ENCODE measurements around the gene KRTAP10-3. TPM values are rescaled to one million over a fixed set of nuclear protein-coding genes. Genes with fewer than 3 reads are reported as not detected.

The KRTAP10-3 gene
- polyA plus RNA-seq, 1 donor (not counting 4 experiments of a cell fraction or from before 2014, with no cell fraction given), result not detected

DNA sequence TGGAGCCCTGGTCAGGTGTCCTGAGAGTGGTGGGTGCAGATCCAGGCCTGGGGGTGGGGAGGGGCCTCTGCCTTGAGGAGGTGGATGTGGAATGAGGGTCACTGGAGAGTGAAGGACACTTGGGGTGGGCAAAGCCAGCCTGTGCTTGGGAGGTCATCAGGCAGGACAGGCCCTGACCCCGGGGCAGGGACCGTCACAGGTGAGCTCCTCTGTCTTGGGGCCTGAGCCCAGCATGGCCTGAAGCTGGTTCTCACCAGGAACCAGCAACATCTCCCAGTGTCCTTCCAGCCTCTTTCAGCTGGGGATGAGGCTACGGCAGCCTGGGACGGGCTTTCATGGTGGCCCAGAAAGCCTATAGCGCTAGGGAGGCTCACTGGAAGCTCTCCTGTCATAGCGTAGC, 6.5 kb downstream of the KRTAP10-3 start:
- Histone ChIP-seq H3K9me3 (ENCODE audit: control insufficient read depth, low read depth, low read length) (no peaks in the 10 kb centered on the region), H4K20me1 (ENCODE audit: control insufficient read depth, extremely low read depth, insufficient read depth, low read length) (no peaks in the 10 kb centered on the region), H3K4me1 (ENCODE audit: control insufficient read depth, extremely low read depth, insufficient read depth, low read length) (peaks cover 22% of the 10 kb centered on the region), H2AFZ (ENCODE audit: control insufficient read depth, low read length) (no peak overlapping the region), H3K36me3 (ENCODE audit: control insufficient read depth in 2 of 2, extremely low read depth in 1 of 2, insufficient read depth in 2 of 2, low read length in 2 of 2) (no peaks in the 10 kb centered on the region), H3K4me3 (ENCODE audit: control insufficient read depth in 2 of 3, extremely low read depth in 1 of 3, insufficient read depth in 2 of 3, low read depth in 1 of 3, low read length in 3 of 3) (no peak overlapping the region), H3K27me3 (ENCODE audit: control insufficient read depth, extremely low read depth, insufficient read depth, low read length) (peaks cover 4% of the 10 kb centered on the region), H3K79me2 (ENCODE audit: control insufficient read depth, insufficient read depth, low read length) (no peaks in the 10 kb centered on the region), H3K9me1 (ENCODE audit: control insufficient read depth, extremely low read depth, insufficient read depth, low read length) (no peaks in the 10 kb centered on the region), H3K9ac (ENCODE audit: control insufficient read depth, extremely low read depth, insufficient read depth, low read length) (no peak overlapping the region), H3K27ac (ENCODE audit: control insufficient read depth, insufficient read depth, low read length) (no peak overlapping the region), H3K4me2 (ENCODE audit: control insufficient read depth, extremely low read depth, insufficient read depth, low read depth, low read length) (no peak overlapping the region)
- no peak for TF ChIP-seq EZH2 (IDR thresholded peaks at IDR 0.05; ENCODE audit: low read length)
- TF ChIP-seq, protein P1, sequence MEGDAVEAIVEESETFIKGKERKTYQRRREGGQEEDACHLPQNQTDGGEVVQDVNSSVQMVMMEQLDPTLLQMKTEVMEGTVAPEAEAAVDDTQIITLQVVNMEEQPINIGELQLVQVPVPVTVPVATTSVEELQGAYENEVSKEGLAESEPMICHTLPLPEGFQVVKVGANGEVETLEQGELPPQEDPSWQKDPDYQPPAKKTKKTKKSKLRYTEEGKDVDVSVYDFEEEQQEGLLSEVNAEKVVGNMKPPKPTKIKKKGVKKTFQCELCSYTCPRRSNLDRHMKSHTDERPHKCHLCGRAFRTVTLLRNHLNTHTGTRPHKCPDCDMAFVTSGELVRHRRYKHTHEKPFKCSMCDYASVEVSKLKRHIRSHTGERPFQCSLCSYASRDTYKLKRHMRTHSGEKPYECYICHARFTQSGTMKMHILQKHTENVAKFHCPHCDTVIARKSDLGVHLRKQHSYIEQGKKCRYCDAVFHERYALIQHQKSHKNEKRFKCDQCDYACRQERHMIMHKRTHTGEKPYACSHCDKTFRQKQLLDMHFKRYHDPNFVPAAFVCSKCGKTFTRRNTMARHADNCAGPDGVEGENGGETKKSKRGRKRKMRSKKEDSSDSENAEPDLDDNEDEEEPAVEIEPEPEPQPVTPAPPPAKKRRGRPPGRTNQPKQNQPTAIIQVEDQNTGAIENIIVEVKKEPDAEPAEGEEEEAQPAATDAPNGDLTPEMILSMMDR (optimal IDR thresholded peaks at IDR 0.05 in 1 of 3, IDR thresholded peaks at IDR 0.05 in 1 of 3, conservative IDR thresholded peaks at IDR 0.05 in 1 of 3; ENCODE audit: extremely low read depth in 1 of 3, insufficient read depth in 2 of 3, low read length in 3 of 3), result no peak
- DNase-seq (ENCODE audit: low read depth, low spot score) (no peak), FAIRE-seq (no peak)
- dilution Hi-C loops (cut with MboI; ENCODE audit: extremely low pct_ligation_motif_present, low sequenced_read_pairs), result no loop called here

DNA sequence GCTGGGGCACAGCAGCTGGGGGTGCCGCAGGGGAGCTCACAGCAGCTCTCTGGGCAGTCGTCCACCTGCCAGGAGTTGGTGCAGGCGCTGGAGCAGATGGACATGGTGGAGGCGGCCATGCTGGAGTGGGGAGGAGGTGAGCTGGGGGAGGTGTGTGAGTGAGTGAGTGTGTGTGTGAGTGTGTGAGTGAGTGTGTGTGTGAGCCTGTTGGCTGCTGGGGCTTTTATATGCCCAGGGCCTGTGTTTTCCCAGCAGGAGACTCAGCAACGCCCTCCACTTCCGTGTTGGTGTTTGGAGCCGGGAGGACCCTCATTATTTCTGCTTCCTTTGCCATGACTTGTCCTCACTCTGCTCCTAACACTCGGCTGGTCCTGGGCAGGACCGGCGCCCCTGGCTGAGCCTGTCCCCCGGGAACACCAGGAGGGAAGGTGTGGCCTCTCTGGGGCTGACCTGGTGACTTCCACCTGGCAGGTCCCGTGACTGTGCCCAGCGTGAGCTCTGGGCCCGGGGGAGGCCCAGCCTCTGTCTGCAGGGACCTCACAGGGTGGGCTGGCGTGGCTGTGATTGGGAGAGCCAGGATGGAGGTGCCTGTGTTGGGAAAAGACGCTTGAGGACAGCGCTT, 7.1 kb downstream of the KRTAP10-3 start, which contains the start of gene KRTAP10-2:
Gene KRTAP10-2, minus strand, starts transcription at position 166 of the 622 bp plus-strand sequence. Its CDS starts 47 bp downstream, at position 119.
- Histone ChIP-seq H3K27ac (ENCODE audit: control insufficient read depth, insufficient read depth, low read length) (no peak within 1 kb of the TSS), H3K79me2 (ENCODE audit: control insufficient read depth, insufficient read depth, low read length) (no peaks in the 10 kb centered on the region), H3K9me3 (ENCODE audit: control insufficient read depth, low read depth, low read length) (no peaks in the 10 kb centered on the region), H2AFZ (ENCODE audit: control insufficient read depth, low read length) (no peak within 1 kb of the TSS), H3K4me3 (ENCODE audit: control insufficient read depth in 2 of 3, extremely low read depth in 1 of 3, insufficient read depth in 2 of 3, low read depth in 1 of 3, low read length in 3 of 3) (no peak within 1 kb of the TSS), H3K27me3 (ENCODE audit: control insufficient read depth, extremely low read depth, insufficient read depth, low read length) (peaks cover 4% of the 10 kb centered on the region), H3K9ac (ENCODE audit: control insufficient read depth, extremely low read depth, insufficient read depth, low read length) (no peak within 1 kb of the TSS), H3K9me1 (ENCODE audit: control insufficient read depth, extremely low read depth, insufficient read depth, low read length) (no peaks in the 10 kb centered on the region), H3K4me2 (ENCODE audit: control insufficient read depth, extremely low read depth, insufficient read depth, low read depth, low read length) (peak within 1 kb of the TSS; percentile 2), H3K4me1 (ENCODE audit: control insufficient read depth, extremely low read depth, insufficient read depth, low read length) (peaks cover 22% of the 10 kb centered on the region), H3K36me3 (ENCODE audit: control insufficient read depth in 2 of 2, extremely low read depth in 1 of 2, insufficient read depth in 2 of 2, low read length in 2 of 2) (no peaks in the 10 kb centered on the region), H4K20me1 (ENCODE audit: control insufficient read depth, extremely low read depth, insufficient read depth, low read length) (no peaks in the 10 kb centered on the region)
- dilution Hi-C loops (cut with MboI; ENCODE audit: extremely low pct_ligation_motif_present, low sequenced_read_pairs), result no loop called here
- FAIRE-seq (no peak), DNase-seq (ENCODE audit: low read depth, low spot score) (no peak)
- TF ChIP-seq, protein P1 (optimal IDR thresholded peaks at IDR 0.05 in 1 of 3, IDR thresholded peaks at IDR 0.05 in 1 of 3, conservative IDR thresholded peaks at IDR 0.05 in 1 of 3; ENCODE audit: extremely low read depth in 1 of 3, insufficient read depth in 2 of 3, low read length in 3 of 3), result no peak
- no peak for TF ChIP-seq EZH2 (IDR thresholded peaks at IDR 0.05; ENCODE audit: low read length)

All from keratinocyte (primary cell).